RKO (cell line): ENCODE results near the gene APBB2.

Experiments used
- DNase-seq: peaks from one replicate; pipeline ENCODE4 v3.0.0-alpha.2; 2016; ENCODE audit warnings: low spot score

Gene APBB2

GRCh38 chr4:40856277-40856839 is 358.0 kb downstream of the APBB2 start:
- DNase-seq: no peak

DNA sequence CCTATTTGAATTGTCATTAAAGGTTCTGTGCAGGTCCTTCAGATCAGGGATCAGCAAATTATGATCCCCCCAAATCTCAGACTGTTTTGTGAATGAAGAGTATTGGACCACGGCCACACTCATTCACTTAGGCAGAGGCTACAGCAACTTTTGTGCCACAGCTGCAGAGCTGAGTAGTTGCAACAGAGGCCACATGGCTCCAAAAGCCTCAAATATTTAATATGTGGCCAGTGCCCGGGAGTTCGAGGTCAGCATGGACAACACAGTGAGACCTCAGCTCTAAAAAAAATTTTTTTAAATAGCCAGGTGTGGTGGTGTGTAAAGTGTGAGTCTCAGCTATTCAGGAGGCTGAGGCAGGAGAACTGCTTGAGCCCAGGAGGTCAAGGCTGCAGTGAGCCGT is 363.8 kb downstream of the APBB2 start:
- DNase-seq: no peak

DNA sequence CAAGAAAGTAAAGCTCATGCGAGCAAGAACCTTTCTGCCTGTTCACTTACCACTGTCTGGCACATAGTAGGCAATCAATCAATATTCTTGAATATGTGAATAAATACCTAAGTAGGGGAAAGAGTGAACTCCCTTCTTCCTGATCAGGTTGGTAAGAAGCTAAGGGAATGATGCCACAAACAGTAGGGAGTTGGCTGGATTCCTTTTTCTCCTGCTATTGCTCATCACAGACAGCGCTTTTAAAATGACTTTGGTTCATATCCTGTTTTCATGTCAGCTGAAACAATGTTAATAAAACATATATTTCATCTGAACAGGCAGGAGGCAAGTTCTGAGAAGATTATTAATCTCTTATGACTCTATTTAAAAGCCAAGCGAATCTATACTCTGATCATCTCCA is 365.4 kb downstream of the APBB2 start:
- no peak for DNase-seq

DNA sequence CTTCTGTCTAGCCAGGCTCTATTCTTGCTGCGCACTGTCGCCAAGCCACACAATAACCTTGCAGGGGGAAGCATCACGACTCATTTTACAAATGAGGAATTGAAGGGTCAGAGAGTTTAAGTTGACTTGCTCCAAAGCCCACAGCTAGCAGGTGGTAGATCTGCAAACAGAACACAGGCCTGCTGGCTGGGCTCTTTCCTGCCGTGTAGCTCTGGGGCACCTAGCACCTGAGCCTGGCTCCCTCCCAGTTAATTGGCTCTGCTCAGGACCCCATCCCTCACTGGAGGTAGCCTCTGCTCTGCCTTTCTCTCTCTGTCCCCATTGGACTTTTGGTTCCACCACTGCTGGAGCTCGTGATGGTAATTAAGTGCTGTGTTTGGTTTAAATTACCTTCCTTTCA is 366.1 kb downstream of the APBB2 start:
- no peak for DNase-seq

- DNase-seq: no peak
Observed at GRCh38 chr4:40846532-40846931, 367.8 kb downstream of the APBB2 start.

GRCh38 chr4:40845154-40845835 is 369.0 kb downstream of the APBB2 start:
- no peak for DNase-seq

DNA sequence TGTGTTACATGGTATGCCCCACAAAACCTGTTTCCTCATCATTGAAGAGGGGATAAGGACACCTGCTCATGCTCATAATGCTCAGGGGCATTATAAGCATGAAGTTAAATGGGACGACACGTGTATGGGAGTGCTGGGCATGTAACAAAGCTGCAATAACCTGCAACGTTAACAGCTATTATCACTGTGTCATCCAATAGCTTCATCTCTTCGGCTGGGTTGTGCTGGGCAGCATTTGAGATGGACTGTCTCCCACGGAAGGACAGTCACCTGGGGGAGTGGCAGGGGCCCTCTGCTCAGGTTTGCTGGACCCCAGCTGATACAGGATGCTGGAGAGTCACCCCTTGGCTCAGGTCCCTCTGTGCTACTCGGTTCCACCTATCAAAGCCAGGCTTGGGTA is 370.1 kb downstream of the APBB2 start:
- no peak for DNase-seq

GRCh38 chr4:40843696-40844095 is 370.6 kb downstream of the APBB2 start:
- DNase-seq: no peak

GRCh38 chr4:40842725-40843423 is 371.5 kb downstream of the APBB2 start:
- DNase-seq: no peak

DNA sequence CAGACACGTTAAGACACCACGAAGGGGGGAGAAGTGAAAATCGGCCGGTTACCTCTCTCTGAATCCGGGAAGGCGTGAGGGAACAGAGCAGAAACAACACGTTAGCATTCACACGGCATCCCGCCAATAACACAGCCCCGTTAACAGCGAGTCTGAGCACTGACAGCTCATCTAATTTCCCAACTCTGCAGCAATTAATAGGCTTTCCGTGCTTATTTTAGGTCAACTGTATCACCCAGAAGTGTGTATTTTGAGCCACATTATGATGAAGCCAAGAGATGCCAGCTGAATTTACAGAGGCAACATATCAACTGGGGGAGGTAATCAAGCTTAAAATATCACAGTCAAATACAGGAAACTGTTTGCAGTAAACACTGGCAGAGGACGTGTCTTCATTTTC is 372.0 kb downstream of the APBB2 start:
- no peak for DNase-seq

GRCh38 chr4:40840985-40841571 is 373.3 kb downstream of the APBB2 start:
- peak; percentile 83 for DNase-seq

DNA sequence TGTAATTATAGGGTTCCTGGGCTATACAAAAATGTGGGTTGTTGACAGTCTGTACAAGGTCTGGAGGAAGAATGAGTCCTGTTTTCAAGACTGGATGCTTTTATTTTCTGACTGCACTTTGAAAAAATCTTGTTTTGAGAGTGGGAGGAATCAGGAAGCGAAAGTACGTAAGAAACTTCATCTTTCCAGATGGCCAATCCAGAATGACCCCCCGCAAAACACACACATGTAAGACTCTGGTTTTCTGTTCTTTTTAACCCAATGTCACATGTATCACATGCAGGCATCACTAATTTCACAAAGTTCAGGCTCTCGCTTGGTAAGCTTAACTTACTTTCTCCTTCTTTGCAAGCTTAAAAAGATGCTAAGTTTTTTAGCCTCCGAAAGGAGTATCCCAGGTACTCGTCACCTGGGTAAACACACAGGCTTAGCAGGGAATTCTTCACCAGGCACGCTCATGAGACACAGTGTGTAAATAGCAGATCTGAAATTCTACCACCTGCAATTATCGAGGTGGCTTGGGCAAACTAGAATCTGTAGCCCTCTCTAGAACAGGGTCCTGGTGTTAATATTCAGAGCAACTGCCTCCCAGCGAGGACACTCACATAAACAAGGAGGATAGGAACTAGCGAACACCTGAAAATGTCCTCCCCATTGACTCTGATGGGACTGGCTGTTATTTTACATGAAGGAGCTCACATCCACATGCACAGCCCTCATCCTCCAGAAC is 373.9 kb downstream of the APBB2 start:
- no peak for DNase-seq

GRCh38 chr4:40838742-40839141 is 375.6 kb downstream of the APBB2 start:
- peak; percentile 34 for DNase-seq

- no peak for DNase-seq
Observed at GRCh38 chr4:40837094-40837870, 377.1 kb downstream of the APBB2 start.

DNA sequence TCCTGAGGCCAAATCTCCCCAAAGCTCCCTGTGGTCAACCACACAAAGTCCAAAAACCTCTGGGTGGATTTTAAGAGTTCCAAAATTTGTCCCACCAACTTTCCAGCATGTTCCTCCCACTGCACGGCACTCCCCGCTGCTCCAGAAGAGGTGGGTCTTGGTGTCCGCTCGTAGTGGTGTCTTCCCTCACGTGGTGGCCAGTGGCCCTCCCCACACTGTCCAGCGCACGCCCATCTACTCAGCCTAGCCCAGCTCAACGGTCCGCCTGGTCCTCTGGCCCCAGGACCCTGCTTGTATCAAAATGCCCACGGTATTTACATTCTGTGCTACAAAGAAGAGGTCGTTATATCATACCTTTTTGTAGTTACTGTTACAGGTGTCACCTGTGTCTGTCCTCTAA is 381.1 kb downstream of the APBB2 start:
- no peak for DNase-seq

GRCh38 chr4:40832175-40832574 is 382.2 kb downstream of the APBB2 start:
- no peak for DNase-seq

DNA sequence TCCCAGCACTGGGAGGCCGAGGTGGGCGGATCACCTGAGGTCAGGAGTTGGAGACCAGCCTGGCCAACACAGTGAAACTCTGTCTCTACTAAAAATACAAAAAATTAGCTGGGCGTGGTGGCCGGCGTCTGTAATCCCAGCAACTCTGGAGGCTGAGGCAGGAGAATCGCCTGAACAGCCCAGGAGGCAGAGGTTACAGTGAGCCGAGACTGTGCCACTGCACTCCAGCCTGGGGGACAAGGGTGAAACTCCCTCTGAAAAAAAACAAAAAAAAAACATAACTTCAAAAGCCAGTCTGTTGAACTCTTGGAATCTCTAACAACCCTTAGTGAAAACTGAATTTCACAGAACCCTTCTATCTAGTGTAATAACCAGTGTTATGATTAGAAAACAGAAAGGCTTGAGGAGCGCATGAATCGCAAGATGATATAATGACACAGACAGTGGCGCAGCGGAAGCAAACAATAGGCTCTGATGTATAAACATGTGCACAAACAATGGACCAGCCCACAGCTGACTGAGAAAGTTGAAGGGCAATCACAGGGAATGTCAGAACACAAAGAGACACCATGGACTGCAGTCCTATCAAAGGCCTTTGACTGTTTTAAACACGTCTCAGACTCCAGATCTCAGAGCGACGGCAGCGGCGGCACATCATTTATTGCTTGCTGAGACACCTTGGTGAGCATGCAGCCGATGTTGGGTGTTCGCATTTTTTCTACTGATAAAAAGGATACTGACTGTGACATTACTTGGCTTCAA is 383.0 kb downstream of the APBB2 start:
- DNase-seq: no peak

GRCh38 chr4:40829586-40829985 is 384.8 kb downstream of the APBB2 start:
- DNase-seq: no peak

DNA sequence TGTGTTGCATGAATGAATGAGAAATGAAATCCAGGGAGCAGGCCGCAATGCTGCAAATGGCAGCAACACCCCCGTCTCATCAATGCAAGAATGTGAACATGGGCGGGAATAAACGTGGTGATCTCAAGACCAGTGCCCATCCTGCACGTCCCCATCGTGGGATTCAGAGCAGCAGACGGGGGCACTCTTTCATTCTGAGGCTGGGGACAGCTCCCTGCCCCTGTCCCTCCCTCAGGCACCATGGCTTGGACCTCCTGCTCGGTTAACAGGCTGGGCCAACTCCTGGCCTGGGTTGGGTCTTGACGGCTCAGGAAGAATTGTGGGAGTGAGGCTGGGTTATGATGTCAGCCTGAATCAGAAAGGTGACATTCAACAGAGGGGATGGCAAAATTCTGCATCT is 385.7 kb downstream of the APBB2 start:
- DNase-seq: no peak

GRCh38 chr4:40827758-40828157 is 386.6 kb downstream of the APBB2 start:
- DNase-seq: no peak

GRCh38 chr4:40826821-40827220 is 387.5 kb downstream of the APBB2 start:
- DNase-seq: no peak
